Thoracic aorta (tissue), 2 donors: ENCODE data around the gene FNDC3B. TPM values are rescaled to one million over a fixed set of nuclear protein-coding genes. Genes with fewer than 3 reads are reported as not detected.

Source experiments
- ATAC-seq: fragments of 150-250 bp; one replicate; pipeline ENCODE4 v1.8.0; 2017; ENCODE audit warnings: low read depth; ENCODE audit not compliant: insufficient number of reproducible peaks, low FRiP score
- DNase-seq: peaks from one replicate; pipeline ENCODE4 v3.0.0-alpha.2; 2020; ENCODE audit warnings: low spot score
- H3K27ac ChIP-seq, 2 donors: fragments of 200-600 bp; sonication (generic); 1 replicate in 1 of 2; 2 replicates in 1 of 2; pipeline ENCODE4 v1.5.1; 2016; ENCODE audit warnings: mild to moderate bottlenecking in 2 of 2, moderate library complexity in 2 of 2
- H3K27me3 ChIP-seq: fragments of 200-600 bp; sonication (generic); replicated peaks from 2 replicates; pipeline ENCODE4 v1.6.0; 2016; ENCODE audit warnings: mild to moderate bottlenecking; ENCODE audit not compliant: insufficient read depth
- H3K36me3 ChIP-seq: fragments of 200-600 bp; sonication (generic); one replicate; pipeline ENCODE4 v1.5.1; 2016
- H3K4me1 ChIP-seq, 2 donors: fragments of 200-600 bp; sonication (generic); 1 replicate in 1 of 2; 2 replicates in 1 of 2; pipeline versions ENCODE4 v1.5.1 to v1.6.0; 2016; ENCODE audit warnings: low read depth in 2 of 2, mild to moderate bottlenecking in 1 of 2; ENCODE audit not compliant: control insufficient read depth in 1 of 2
- H3K4me3 ChIP-seq: fragments of 200-600 bp; sonication (generic); 2 replicates; pipeline ENCODE4 v1.5.1; 2016; ENCODE audit warnings: mild to moderate bottlenecking
- H3K9me3 ChIP-seq: fragments of 200-600 bp; sonication (generic); 2 replicates; pipeline ENCODE4 v1.5.1; 2016
- total RNA-seq, 2 donors: library from RNA; depleted of rRNA; stranded (reverse); fragments of >200 nt; gene quantifications; one replicate each; pipeline versions ENCODE4 v1.1.0 to v1.2.3, GENCODE V29; 2016
- TF ChIP-seq, protein P1 (sequence below): fragments of 200-600 bp; sonication (generic); IDR thresholded peaks from one replicate; pipeline ENCODE4 v1.5.1; 2019; ENCODE audit warnings: antibody characterized with exemption

The FNDC3B gene
- total RNA-seq, 2 donors from 2014 or later = 113 to 163 TPM

DNA sequence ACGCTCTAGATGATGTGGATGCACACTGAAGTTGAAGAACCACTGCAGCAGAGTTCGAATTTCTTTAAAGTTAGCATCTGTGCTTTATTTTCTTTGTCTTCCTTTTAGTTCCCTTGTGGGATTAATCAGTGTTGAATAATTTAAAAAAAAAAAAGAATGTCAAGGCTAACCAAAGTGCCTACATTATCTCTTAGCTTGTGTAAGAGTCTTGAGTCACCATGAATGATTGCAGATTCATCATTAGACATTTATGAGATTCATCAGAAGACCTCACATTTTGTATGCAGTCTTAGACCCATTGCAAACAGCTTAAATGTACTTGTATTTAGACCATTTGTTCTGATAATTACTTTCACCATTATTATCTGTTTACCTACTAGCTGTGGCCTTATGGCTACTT, 182.2 kb downstream of the FNDC3B start:
- TF ChIP-seq, protein P1, sequence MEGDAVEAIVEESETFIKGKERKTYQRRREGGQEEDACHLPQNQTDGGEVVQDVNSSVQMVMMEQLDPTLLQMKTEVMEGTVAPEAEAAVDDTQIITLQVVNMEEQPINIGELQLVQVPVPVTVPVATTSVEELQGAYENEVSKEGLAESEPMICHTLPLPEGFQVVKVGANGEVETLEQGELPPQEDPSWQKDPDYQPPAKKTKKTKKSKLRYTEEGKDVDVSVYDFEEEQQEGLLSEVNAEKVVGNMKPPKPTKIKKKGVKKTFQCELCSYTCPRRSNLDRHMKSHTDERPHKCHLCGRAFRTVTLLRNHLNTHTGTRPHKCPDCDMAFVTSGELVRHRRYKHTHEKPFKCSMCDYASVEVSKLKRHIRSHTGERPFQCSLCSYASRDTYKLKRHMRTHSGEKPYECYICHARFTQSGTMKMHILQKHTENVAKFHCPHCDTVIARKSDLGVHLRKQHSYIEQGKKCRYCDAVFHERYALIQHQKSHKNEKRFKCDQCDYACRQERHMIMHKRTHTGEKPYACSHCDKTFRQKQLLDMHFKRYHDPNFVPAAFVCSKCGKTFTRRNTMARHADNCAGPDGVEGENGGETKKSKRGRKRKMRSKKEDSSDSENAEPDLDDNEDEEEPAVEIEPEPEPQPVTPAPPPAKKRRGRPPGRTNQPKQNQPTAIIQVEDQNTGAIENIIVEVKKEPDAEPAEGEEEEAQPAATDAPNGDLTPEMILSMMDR = no peak
- Histone ChIP-seq H3K4me3 (no peak overlapping the region), H3K27me3 (no peaks in the 10 kb centered on the region), H3K9me3 (no peaks in the 10 kb centered on the region), H3K27ac (no peak overlapping the region), H3K36me3 (no peaks in the 10 kb centered on the region), H3K4me1 (peaks cover 33 to 63% of the 10 kb centered on the region in 2 donors)
- no peak for DNase-seq
- ATAC-seq = no peak

DNA sequence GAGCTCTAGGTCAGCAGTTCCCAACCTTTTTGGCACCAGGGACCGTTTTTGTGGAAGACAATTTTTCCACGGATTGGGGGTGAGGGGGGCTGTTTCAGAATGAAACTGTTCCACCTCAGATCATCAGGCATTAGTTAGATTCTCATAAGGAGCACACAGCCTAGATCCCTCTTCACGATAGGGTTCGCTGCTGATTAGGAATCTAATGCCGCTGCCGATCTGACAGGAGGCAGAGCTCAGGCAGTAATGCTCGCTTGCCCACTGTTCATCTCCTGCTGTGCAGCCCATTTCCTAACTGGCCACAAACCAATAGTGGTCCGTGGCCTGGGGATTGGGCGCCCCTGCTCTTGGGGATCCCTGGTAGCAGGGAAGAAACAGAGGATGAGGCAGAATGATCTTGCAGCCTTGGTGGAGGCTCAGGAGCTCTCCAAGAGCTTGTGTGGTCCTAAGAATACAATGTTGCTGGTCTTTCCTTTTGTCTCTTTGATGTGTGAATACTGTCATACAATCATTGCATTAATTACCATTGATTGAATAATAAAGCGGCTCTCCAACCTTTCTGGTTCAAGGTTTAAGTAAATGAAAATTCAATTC, 183.2 kb downstream of the FNDC3B start:
- ATAC-seq = no peak
- TF ChIP-seq, protein P1 = no peak

DNA sequence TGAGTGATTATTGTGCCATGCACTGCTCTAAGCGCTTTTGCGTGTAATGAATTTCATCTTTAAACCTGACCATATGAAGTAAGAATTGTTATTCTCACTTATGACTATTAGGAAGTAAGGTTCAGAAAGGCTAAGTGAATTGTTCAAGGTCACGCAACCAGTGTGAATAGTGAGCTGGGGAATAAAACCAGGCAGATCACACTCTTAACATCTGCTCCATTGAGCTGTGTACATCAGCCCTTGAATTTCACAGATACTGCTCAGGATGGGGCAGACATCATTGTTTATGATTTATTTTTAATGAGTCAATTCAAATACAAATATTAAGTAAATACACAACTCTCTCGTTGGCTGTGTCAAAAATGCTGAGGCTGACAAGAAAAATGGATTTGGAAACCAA, 184.5 kb downstream of the FNDC3B start:
- DNase-seq = no peak
- Histone ChIP-seq H3K4me1 (peaks cover 23 to 50% of the 10 kb centered on the region in 2 donors), H3K4me3 (no peak overlapping the region), H3K9me3 (no peaks in the 10 kb centered on the region), H3K27me3 (no peaks in the 10 kb centered on the region), H3K27ac (no peak overlapping the region), H3K36me3 (peaks cover 3% of the 10 kb centered on the region)
- no peak for ATAC-seq
- TF ChIP-seq, protein P1 = no peak

More for the DNA sequence above, 183.2 kb downstream of the FNDC3B start:
- no peak overlapping the region for H3K4me3 ChIP-seq
- peaks cover 3% of the 10 kb centered on the region for H3K36me3 ChIP-seq
- H3K4me1 ChIP-seq = peaks cover 29 to 53% of the 10 kb centered on the region in 2 donors
- no peaks in the 10 kb centered on the region for H3K27me3 ChIP-seq
- H3K9me3 ChIP-seq = no peaks in the 10 kb centered on the region
- no peak overlapping the region for H3K27ac ChIP-seq
- no peak for DNase-seq

DNA sequence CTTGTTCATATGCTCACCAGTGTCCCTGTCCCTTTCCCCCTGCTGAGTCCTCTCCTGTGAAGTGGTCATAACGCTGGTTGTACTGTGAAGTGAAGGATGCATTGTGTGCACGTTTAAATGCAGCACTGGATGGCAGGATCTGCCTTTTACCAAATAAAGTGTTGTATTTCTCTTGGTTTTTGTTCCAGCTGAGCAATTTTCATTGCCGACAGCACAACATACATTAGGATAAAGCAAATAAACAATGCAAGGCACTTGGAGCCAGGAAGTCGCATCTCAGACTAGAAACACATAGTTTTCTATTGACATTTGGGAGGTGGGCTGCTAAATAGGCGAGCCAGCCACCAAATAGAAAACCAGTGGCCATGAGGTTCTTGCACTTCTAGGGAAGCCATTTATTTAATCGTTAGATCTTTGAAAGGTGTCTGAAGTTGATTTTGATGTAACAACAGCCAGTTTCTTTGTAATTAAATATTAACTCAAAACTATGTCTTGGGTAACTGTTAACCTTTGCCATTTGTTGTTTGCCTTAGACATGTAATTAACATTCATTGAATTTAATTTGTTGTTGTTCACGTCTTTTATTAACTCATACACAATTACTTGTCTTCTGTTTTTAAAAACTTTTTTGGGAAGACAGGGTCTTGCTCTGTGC, 185.3 kb downstream of the FNDC3B start:
- Histone ChIP-seq H3K4me1 (peaks cover 23 to 49% of the 10 kb centered on the region in 2 donors), H3K4me3 (no peak overlapping the region)
- TF ChIP-seq, protein P1 = no peak

DNA sequence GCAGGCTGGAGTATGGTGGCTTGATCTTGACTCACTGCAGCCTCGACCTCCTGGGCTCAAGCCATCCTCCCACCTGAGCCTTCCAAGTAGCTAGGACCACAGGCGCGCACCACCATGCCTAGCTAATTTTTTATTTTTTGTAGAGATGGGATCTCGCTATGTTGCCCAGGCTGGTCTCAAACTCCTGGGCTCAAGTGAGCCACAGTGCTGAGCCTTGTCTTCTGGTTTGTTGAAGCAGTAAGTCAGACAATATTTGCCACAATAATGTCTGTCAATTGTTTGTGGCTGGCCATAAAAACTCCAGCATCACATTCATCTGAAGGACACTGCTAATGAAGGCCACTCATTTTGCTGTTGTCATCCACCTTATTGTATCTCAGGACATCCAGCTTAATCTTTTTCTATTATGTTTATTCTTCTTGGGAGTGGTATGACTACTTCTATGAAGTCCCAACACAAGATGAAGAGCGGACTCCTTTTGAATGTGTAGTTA, 185.9 kb downstream of the FNDC3B start:
- Histone ChIP-seq H3K27ac (no peak overlapping the region), H3K9me3 (no peaks in the 10 kb centered on the region), H3K4me1 (peaks cover 20 to 46% of the 10 kb centered on the region in 2 donors), H3K4me3 (no peak overlapping the region), H3K27me3 (no peaks in the 10 kb centered on the region), H3K36me3 (peaks cover 3% of the 10 kb centered on the region)
- ATAC-seq = no peak
- TF ChIP-seq, protein P1 = no peak
- no peak for DNase-seq

More for the DNA sequence above, 185.3 kb downstream of the FNDC3B start:
- H3K36me3 ChIP-seq = peaks cover 3% of the 10 kb centered on the region
- DNase-seq (no peak), ATAC-seq (no peak)
- no peaks in the 10 kb centered on the region for H3K27me3 ChIP-seq
- no peaks in the 10 kb centered on the region for H3K9me3 ChIP-seq
- H3K27ac ChIP-seq = no peak overlapping the region
